H9 (cell line): ENCODE results near the gene ACACB. TPM values are rescaled to one million over a fixed set of nuclear protein-coding genes. Genes with fewer than 3 reads are reported as not detected.

ENCODE experiments used
- DNase-seq: peaks from one replicate; pipeline ENCODE4 v3.0.0-alpha.2; 2017
- H2AFZ ChIP-seq: one replicate; pipeline ENCODE4 v1.6.1; 2013; ENCODE audit warnings: mild to moderate bottlenecking, low read length, control low read depth, moderate library complexity
- H2AK5ac ChIP-seq: 2 replicates; pipeline ENCODE4 v1.6.1; 2013; ENCODE audit warnings: low read length, control low read depth, mixed read lengths; ENCODE audit not compliant: insufficient read length
- H2BK120ac ChIP-seq: one replicate; pipeline ENCODE4 v1.6.1; 2013; ENCODE audit warnings: low read depth, mild to moderate bottlenecking, low read length, control low read depth, inconsistent platforms; ENCODE audit not compliant: poor library complexity, severe bottlenecking
- H2BK12ac ChIP-seq: 2 replicates; pipeline ENCODE4 v1.6.1; 2013; ENCODE audit warnings: low read length, control low read depth, mixed read lengths, low read depth; ENCODE audit not compliant: insufficient read length
- H2BK15ac ChIP-seq: 2 replicates; pipeline ENCODE4 v1.6.1; 2013; ENCODE audit warnings: low read depth, low read length, control low read depth
- H2BK20ac ChIP-seq: one replicate; pipeline ENCODE4 v1.6.1; 2013; ENCODE audit warnings: low read depth, mild to moderate bottlenecking, low read length, control low read depth, inconsistent platforms; ENCODE audit not compliant: poor library complexity, severe bottlenecking
- H2BK5ac ChIP-seq: 2 replicates; pipeline ENCODE4 v1.6.1; 2013; ENCODE audit warnings: low read length, control low read depth, mixed read lengths; ENCODE audit not compliant: insufficient read length
- H3K14ac ChIP-seq: 2 replicates; pipeline ENCODE4 v1.6.1; 2013; ENCODE audit warnings: low read length, control low read depth; ENCODE audit not compliant: insufficient read depth
- H3K18ac ChIP-seq: 2 replicates; pipeline ENCODE4 v1.6.1; 2013; ENCODE audit warnings: low read depth, mild to moderate bottlenecking, mixed read lengths, low read length, control low read depth; ENCODE audit not compliant: insufficient read length
- H3K23ac ChIP-seq: 2 replicates; pipeline ENCODE4 v1.6.1; 2013; ENCODE audit warnings: low read length, control low read depth, mixed read lengths, low read depth; ENCODE audit not compliant: insufficient read length
- H3K23me2 ChIP-seq: 2 replicates; pipeline ENCODE4 v1.6.1; 2013; ENCODE audit warnings: low read depth, mild to moderate bottlenecking, mixed read lengths, low read length, control low read depth; ENCODE audit not compliant: insufficient read length, poor library complexity, severe bottlenecking
- H3K27ac ChIP-seq: 2 replicates; pipeline ENCODE4 v1.5.1; 2013; ENCODE audit warnings: low read length, control low read depth, mixed read lengths, low read depth; ENCODE audit not compliant: insufficient read length
- H3K27me3 ChIP-seq: 2 replicates; pipeline ENCODE4 v1.6.1; 2013; ENCODE audit warnings: low read length, control low read depth, inconsistent platforms; ENCODE audit not compliant: insufficient read depth
- H3K4ac ChIP-seq: 2 replicates; pipeline ENCODE4 v1.6.1; 2013; ENCODE audit warnings: low read depth, mild to moderate bottlenecking, control low read depth, inconsistent platforms, low read length, moderate library complexity
- H3K4me1 ChIP-seq: 2 replicates; pipeline ENCODE4 v1.6.1; 2013; ENCODE audit warnings: low read length, control low read depth, inconsistent platforms; ENCODE audit not compliant: insufficient read depth
- H3K4me2 ChIP-seq: 2 replicates; pipeline ENCODE4 v1.6.1; 2013; ENCODE audit warnings: low read length, control low read depth, mixed read lengths; ENCODE audit not compliant: insufficient read length, insufficient read depth
- H3K56ac ChIP-seq: 2 replicates; pipeline ENCODE4 v1.6.1; 2013; ENCODE audit warnings: low read depth, mild to moderate bottlenecking, mixed read lengths, low read length, control low read depth; ENCODE audit not compliant: insufficient read length
- H3K79me1 ChIP-seq: 2 replicates; pipeline ENCODE4 v1.6.1; 2013; ENCODE audit warnings: low read depth, mild to moderate bottlenecking, moderate library complexity, low read length, control low read depth, inconsistent platforms; ENCODE audit not compliant: insufficient read depth, poor library complexity, severe bottlenecking
- H3K79me2 ChIP-seq: 2 replicates; pipeline ENCODE4 v1.6.1; 2013; ENCODE audit warnings: low read length, control low read depth, inconsistent platforms; ENCODE audit not compliant: insufficient read depth
- H3K9ac ChIP-seq: 2 replicates; pipeline ENCODE4 v1.6.1; 2013; ENCODE audit warnings: low read length, control low read depth, mixed read lengths; ENCODE audit not compliant: insufficient read length; ENCODE audit errors: extremely low read depth
- H3K9me3 ChIP-seq: one replicate; pipeline ENCODE4 v1.6.1; 2013; ENCODE audit warnings: low read depth, low read length, inconsistent platforms; ENCODE audit not compliant: control insufficient read depth
- H3T11ph ChIP-seq: one replicate; pipeline ENCODE4 v1.6.1; 2013; ENCODE audit warnings: mild to moderate bottlenecking, low read length, control low read depth, inconsistent platforms
- H4K20me1 ChIP-seq: one replicate; pipeline ENCODE4 v1.6.1; 2013; ENCODE audit not compliant: control insufficient read depth, insufficient read length, insufficient read depth
- H4K5ac ChIP-seq: 2 replicates; pipeline ENCODE4 v1.6.1; 2013; ENCODE audit warnings: low read depth, mild to moderate bottlenecking, mixed read lengths, low read length, control low read depth; ENCODE audit not compliant: insufficient read length
- H4K8ac ChIP-seq: replicated peaks from 2 replicates; pipeline ENCODE4 v1.6.1; 2013; ENCODE audit warnings: low read length, control low read depth, mixed read lengths, low read depth; ENCODE audit not compliant: insufficient read length
- H4K91ac ChIP-seq: 2 replicates; pipeline ENCODE4 v1.6.1; 2013; ENCODE audit warnings: low read depth, mild to moderate bottlenecking, moderate library complexity, mixed read lengths, low read length, control low read depth; ENCODE audit not compliant: insufficient read length
- H3K27ac Mint-ChIP-seq, 3 experiments: 2 replicates in 2 of 3; 3 replicates in 1 of 3; pipeline ENCODE4 v1.8.0; 2020 to 2021; ENCODE audit warnings: mixed read lengths in 3 of 3, mild to moderate bottlenecking in 1 of 3, moderate library complexity in 1 of 3
- H3K27me3 Mint-ChIP-seq: 2 replicates; pipeline ENCODE4 v1.8.0; 2021; ENCODE audit warnings: low read depth, mild to moderate bottlenecking, moderate library complexity, mixed read lengths
- H3K36me3 Mint-ChIP-seq, 3 experiments: 2 replicates in 2 of 3; 3 replicates in 1 of 3; pipeline ENCODE4 v1.8.0; 2020 to 2021; ENCODE audit warnings: low read depth in 3 of 3, mixed read lengths in 3 of 3; ENCODE audit not compliant: insufficient read depth in 1 of 3
- H3K4me1 Mint-ChIP-seq, 2 experiments: 2 replicates each; pipeline ENCODE4 v1.8.0; 2020; ENCODE audit warnings: mixed read lengths in 2 of 2
- H3K4me3 Mint-ChIP-seq, 2 experiments: 2 replicates in 1 of 2; 3 replicates in 1 of 2; pipeline ENCODE4 v1.8.0; 2020 to 2021; ENCODE audit warnings: mild to moderate bottlenecking in 2 of 2, mixed read lengths in 2 of 2, moderate library complexity in 1 of 2
- H3K9me3 Mint-ChIP-seq, 2 experiments: 2 replicates in 1 of 2; 3 replicates in 1 of 2; pipeline ENCODE4 v1.8.0; 2020; ENCODE audit warnings: mild to moderate bottlenecking in 2 of 2, mixed read lengths in 2 of 2, moderate library complexity in 1 of 2
- WGBS: extraction: QIAGEN DNeasy Blood & Tissue Kit; methylation state at CpG from one replicate; pipeline ENCODE4 v1.1.7; 2013; ENCODE audit warnings: missing lambda C conversion rate, low lambda C conversion rate, mixed read lengths; ENCODE audit not compliant: insufficient read length; ENCODE audit errors: extremely low coverage; 5-methylcytosine and 5-hydroxymethylcytosine counted together
- total RNA-seq: library from RNA; stranded (reverse); gene quantifications from 2 replicates; pipeline ENCODE4 v1.2.1, GENCODE V29; 2021
- TF ChIP-seq, protein P1 (sequence below): fragments of 200-600 bp; sonication (generic); conservative IDR thresholded peaks from 3 replicates; pipeline ENCODE4 v1.8.0; 2021; ENCODE audit warnings: antibody characterized with exemption, mild to moderate bottlenecking

ACACB gene
- total RNA-seq, 1 experiment from 2014 or later, result 14.2 TPM

GRCh38 chr12:109197327-109197726 is 80.9 kb downstream of the ACACB start:
- H3K9me3 ChIP-seq, result no peaks in the 10 kb centered on the region
- no peaks in the 10 kb centered on the region for H3K23me2 ChIP-seq
- no peak overlapping the region for H4K5ac ChIP-seq
- H3K4me1 ChIP-seq, result no peaks in the 10 kb centered on the region
- H3K4ac ChIP-seq, result no peak overlapping the region
- H3K36me3 Mint-ChIP-seq, result peaks cover 11 to 38% (median 34%) of the 10 kb centered on the region in 3 experiments; a peak in 6 of 7 replicates
- H3K18ac ChIP-seq, result no peak overlapping the region
- H3K56ac ChIP-seq, result no peak overlapping the region
- H3K27me3 Mint-ChIP-seq, result no peaks in the 10 kb centered on the region
- no peak overlapping the region for H2AK5ac ChIP-seq
- no peaks in the 10 kb centered on the region for H3K79me1 ChIP-seq
- H4K20me1 ChIP-seq, result no peaks in the 10 kb centered on the region
- H4K8ac ChIP-seq, result no peak overlapping the region
- no peak overlapping the region for H3T11ph ChIP-seq
- no peaks in the 10 kb centered on the region for H3K79me2 ChIP-seq
- H3K14ac ChIP-seq, result no peak overlapping the region
- no peak overlapping the region for H3K23ac ChIP-seq
- H3K27ac ChIP-seq, result no peak overlapping the region
- no peak overlapping the region for H3K9ac ChIP-seq
- DNase-seq, result no peak
- no peak overlapping the region for H2AFZ ChIP-seq
- H2BK12ac ChIP-seq, result no peak overlapping the region
- TF ChIP-seq, protein P1, sequence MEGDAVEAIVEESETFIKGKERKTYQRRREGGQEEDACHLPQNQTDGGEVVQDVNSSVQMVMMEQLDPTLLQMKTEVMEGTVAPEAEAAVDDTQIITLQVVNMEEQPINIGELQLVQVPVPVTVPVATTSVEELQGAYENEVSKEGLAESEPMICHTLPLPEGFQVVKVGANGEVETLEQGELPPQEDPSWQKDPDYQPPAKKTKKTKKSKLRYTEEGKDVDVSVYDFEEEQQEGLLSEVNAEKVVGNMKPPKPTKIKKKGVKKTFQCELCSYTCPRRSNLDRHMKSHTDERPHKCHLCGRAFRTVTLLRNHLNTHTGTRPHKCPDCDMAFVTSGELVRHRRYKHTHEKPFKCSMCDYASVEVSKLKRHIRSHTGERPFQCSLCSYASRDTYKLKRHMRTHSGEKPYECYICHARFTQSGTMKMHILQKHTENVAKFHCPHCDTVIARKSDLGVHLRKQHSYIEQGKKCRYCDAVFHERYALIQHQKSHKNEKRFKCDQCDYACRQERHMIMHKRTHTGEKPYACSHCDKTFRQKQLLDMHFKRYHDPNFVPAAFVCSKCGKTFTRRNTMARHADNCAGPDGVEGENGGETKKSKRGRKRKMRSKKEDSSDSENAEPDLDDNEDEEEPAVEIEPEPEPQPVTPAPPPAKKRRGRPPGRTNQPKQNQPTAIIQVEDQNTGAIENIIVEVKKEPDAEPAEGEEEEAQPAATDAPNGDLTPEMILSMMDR, result no peak
- H2BK5ac ChIP-seq, result no peak overlapping the region
- H3K4me3 Mint-ChIP-seq, result no peak overlapping the region
- H3K9me3 Mint-ChIP-seq, result no peaks in the 10 kb centered on the region
- H2BK20ac ChIP-seq, result no peak overlapping the region
- H3K27me3 ChIP-seq, result no peaks in the 10 kb centered on the region
- H2BK120ac ChIP-seq, result no peak overlapping the region
- H3K4me1 Mint-ChIP-seq, result no peaks in the 10 kb centered on the region
- peak overlapping the region in 1 of 3 experiments; percentile 61; a peak in 1 of 7 replicates for H3K27ac Mint-ChIP-seq
- WGBS, result no CpG with 5 or more reads among the region's 10 CpGs
- no peak overlapping the region for H4K91ac ChIP-seq
- no peak overlapping the region for H3K4me2 ChIP-seq
- no peak overlapping the region for H2BK15ac ChIP-seq
